Retinal pigment epithelial cell (primary cell): Measurements from ENCODE around the gene CBY1.

ENCODE experiments used
- DNase-seq: peaks from one replicate; pipeline ENCODE4 v3.0.0-alpha.2; 2010; ENCODE audit warnings: low read depth
- H3K4me3 ChIP-seq: 2 replicates; pipeline ENCODE4 v1.5.1; 2011; ENCODE audit warnings: mild to moderate bottlenecking, low read length, control low read depth, moderate library complexity
- CTCF ChIP-seq: conservative IDR thresholded peaks from 2 replicates; pipeline ENCODE4 v1.5.1; 2011; ENCODE audit warnings: low read depth, low read length, control low read depth, inconsistent platforms

CBY1 gene

GRCh38 chr22:38721551-38721950 is 65.1 kb downstream of the CBY1 start:
- no peak for TF ChIP-seq CTCF
- H3K4me3 ChIP-seq: no peak overlapping the region
- DNase-seq: no peak
